HepG2 (cell line): ENCODE results near the gene OTUD4. TPM values are rescaled to one million over a fixed set of nuclear protein-coding genes. Genes with fewer than 3 reads are reported as not detected.

Experiments
- ATAC-seq: fragments of 200-7000 bp; cut with Tn5 transposase; 3 replicates; pipeline ENCODE4 v1.9.1; 2020; ENCODE audit warnings: mild to moderate bottlenecking, moderate library complexity
- BruUV-seq: library from RNA; stranded (reverse); fragments of 400-500 nt; replicated peaks from 2 replicates; lab custom pipeline; 2021; lab: Mats Ljungman, UMichigan
- CTCF ChIA-PET: fragments of 300-600 bp; formaldehyde crosslinking; extraction: SDS; loops from one replicate; lab custom pipeline; 2021; ENCODE audit warnings: low total read pairs, inconsistent platforms, low intra/inter-chr PET ratio; lab: Yijun Ruan, JAX
- POLR2A ChIA-PET: fragments of 350-600 bp; sonication (Branson Sonifier 250); formaldehyde crosslinking; loops from one replicate; lab custom pipeline; 2020; ENCODE audit warnings: antibody characterized with exemption, inconsistent platforms; lab: Yijun Ruan, JAX
- DNase-seq: peaks from one replicate; pipeline ENCODE4 v3.0.0-alpha.2; 2015; ENCODE audit warnings: low spot score
- FAIRE-seq: peaks from 3 replicates; lab custom pipeline; 2011; peaks lifted over from hg19 to GRCh38; lab: Jason Lieb, UNC
- H2AFZ ChIP-seq: one replicate; pipeline ENCODE4 v1.6.1; 2011; ENCODE audit warnings: low read length, inconsistent platforms
- H3K27ac ChIP-seq: fragments of 300-600 bp; 3 replicates; pipeline ENCODE4 v1.8.0; 2011; ENCODE audit warnings: mixed run types, mild to moderate bottlenecking, mixed read lengths, low read length, inconsistent platforms; ENCODE audit not compliant: insufficient read depth; ENCODE audit errors: extremely low read length
- H3K27me3 ChIP-seq, 2 experiments: fragments of 200-600 bp in 1 of 2; 2 replicates in 1 of 2; 3 replicates in 1 of 2; pipeline versions ENCODE4 v1.6.0 to v1.8.0; 2011; ENCODE audit warnings: low read length in 2 of 2, mild to moderate bottlenecking in 2 of 2, moderate library complexity in 2 of 2, inconsistent platforms in 1 of 2; ENCODE audit not compliant: insufficient read depth in 2 of 2, control insufficient read depth in 1 of 2
- H3K36me3 ChIP-seq, 2 experiments: fragments of 200-600 bp in 1 of 2; replicated peaks in 1 of 2; 2 replicates in 1 of 2; 3 replicates in 1 of 2; pipeline versions ENCODE4 v1.5.1 to v1.8.0; 2011; ENCODE audit warnings: low read length in 2 of 2, inconsistent platforms in 1 of 2; ENCODE audit not compliant: insufficient read depth in 2 of 2, control insufficient read depth in 1 of 2
- H3K4me1 ChIP-seq: 2 replicates; pipeline ENCODE4 v1.5.1; 2012; ENCODE audit warnings: low read length, inconsistent platforms; ENCODE audit not compliant: insufficient read depth
- H3K4me2 ChIP-seq: 2 replicates; pipeline ENCODE4 v1.6.0; 2011; ENCODE audit warnings: low read depth, low read length, inconsistent platforms
- H3K4me3 ChIP-seq, 3 experiments: fragments of 200-600 bp in 1 of 3; sonication (generic), shearing (Covaris generic) in 1 of 3; replicated peaks in 1 of 3; 2 replicates each; pipeline ENCODE4 v1.5.1; 2011 to 2016; ENCODE audit warnings: low read length in 3 of 3, inconsistent platforms in 2 of 3, low read depth in 2 of 3, mild to moderate bottlenecking in 2 of 3, control low read depth in 1 of 3, mixed read lengths in 1 of 3; ENCODE audit not compliant: insufficient read depth in 1 of 3
- H3K79me2 ChIP-seq: one replicate; pipeline ENCODE4 v1.6.1; 2011; ENCODE audit warnings: low read length, inconsistent platforms; ENCODE audit not compliant: insufficient read depth
- H3K9ac ChIP-seq: 2 replicates; pipeline ENCODE4 v1.6.0; 2011; ENCODE audit warnings: mild to moderate bottlenecking, low read depth, low read length, inconsistent platforms; ENCODE audit not compliant: insufficient read depth
- H3K9me3 ChIP-seq: 2 replicates; pipeline ENCODE4 v1.5.1; 2012; ENCODE audit warnings: mild to moderate bottlenecking, low read length
- H4K20me1 ChIP-seq: 2 replicates; pipeline ENCODE4 v1.6.0; 2011; ENCODE audit warnings: inconsistent platforms, mild to moderate bottlenecking, low read length, moderate library complexity; ENCODE audit not compliant: insufficient read depth
- CBFB ChIP-seq: sonication (generic); formaldehyde crosslinking; IDR thresholded peaks from 2 replicates; pipeline ENCODE4 v1.4.0; 2020; ENCODE audit warnings: missing genetic modification reagents
- CERS6 ChIP-seq: sonication (generic); formaldehyde crosslinking; IDR thresholded peaks from 2 replicates; pipeline ENCODE4 v1.5.0; 2020; ENCODE audit warnings: missing genetic modification reagents
- GATAD1 ChIP-seq: IDR thresholded peaks from 2 replicates; pipeline ENCODE4 v1.6.1; 2016; ENCODE audit warnings: missing genetic modification reagents, missing compliant biosample characterization
- HNRNPH1 ChIP-seq: fragments of 200-400 bp; formaldehyde crosslinking; optimal IDR thresholded peaks from 2 replicates; pipeline ENCODE3; 2017; ENCODE audit warnings: mild to moderate bottlenecking, low read depth, low read length
- ISL2 ChIP-seq: sonication (generic); formaldehyde crosslinking; IDR thresholded peaks from 2 replicates; pipeline ENCODE4 v1.5.0; 2020; ENCODE audit warnings: missing genetic modification reagents
- JUN ChIP-seq: sonication (generic); formaldehyde crosslinking; IDR thresholded peaks from 2 replicates; pipeline ENCODE4 v1.4.0; 2020; ENCODE audit warnings: mild to moderate bottlenecking, missing genetic modification reagents
- MNT ChIP-seq: fragments of 450-650 bp; IDR thresholded peaks from 2 replicates; pipeline ENCODE4 v1.6.1; 2016
- RBM22 ChIP-seq: fragments of 200-400 bp; formaldehyde crosslinking; optimal IDR thresholded peaks from 2 replicates; pipeline ENCODE3; 2017; ENCODE audit warnings: mild to moderate bottlenecking, low read length, moderate library complexity
- RELA ChIP-seq: sonication (generic); formaldehyde crosslinking; IDR thresholded peaks from 2 replicates; pipeline ENCODE4 v1.4.0; 2020; ENCODE audit warnings: missing genetic modification reagents
- SMAD9 ChIP-seq: sonication (generic); formaldehyde crosslinking; IDR thresholded peaks from 2 replicates; pipeline ENCODE4 v1.5.1; 2020; ENCODE audit warnings: mild to moderate bottlenecking, missing genetic modification reagents
- SRSF4 ChIP-seq: fragments of 200-400 bp; formaldehyde crosslinking; IDR thresholded peaks from one replicate; pipeline ENCODE4 v1.6.1; 2018; ENCODE audit warnings: mild to moderate bottlenecking, low read depth, low read length, moderate library complexity; ENCODE audit not compliant: poor library complexity, severe bottlenecking
- SRSF9 ChIP-seq: fragments of 200-400 bp; formaldehyde crosslinking; IDR thresholded peaks from 2 replicates; pipeline ENCODE4 v1.6.1; 2018; ENCODE audit warnings: borderline replicate concordance, mild to moderate bottlenecking, low read depth, low read length; ENCODE audit not compliant: insufficient read depth, poor library complexity, severe bottlenecking
- ZBTB33 ChIP-seq: sonication (generic); formaldehyde crosslinking; IDR thresholded peaks from 2 replicates; pipeline ENCODE4 v1.4.0; 2020; ENCODE audit warnings: missing genetic modification reagents
- ZNF160 ChIP-seq: sonication (generic); formaldehyde crosslinking; IDR thresholded peaks from 2 replicates; pipeline ENCODE4 v1.8.0; 2022; ENCODE audit warnings: mild to moderate bottlenecking, inconsistent platforms, missing genetic modification reagents
- ZNF446 ChIP-seq: sonication (generic); formaldehyde crosslinking; IDR thresholded peaks from 2 replicates; pipeline ENCODE4 v1.5.0; 2020; ENCODE audit warnings: mild to moderate bottlenecking, missing genetic modification reagents
- ZNF547 ChIP-seq: sonication (generic); formaldehyde crosslinking; IDR thresholded peaks from 2 replicates; pipeline ENCODE4 v1.5.1; 2020; ENCODE audit warnings: mild to moderate bottlenecking, missing genetic modification reagents
- ZNF556 ChIP-seq: sonication (generic); formaldehyde crosslinking; IDR thresholded peaks from 2 replicates; pipeline ENCODE4 v1.4.0; 2020; ENCODE audit warnings: mild to moderate bottlenecking, missing genetic modification reagents, borderline replicate concordance
- ZNF652 ChIP-seq: IDR thresholded peaks from 2 replicates; pipeline ENCODE4 v1.6.1; 2016; ENCODE audit warnings: low read depth, borderline replicate concordance
- ZNF816 ChIP-seq: sonication (generic); formaldehyde crosslinking; IDR thresholded peaks from 2 replicates; pipeline ENCODE4 v1.8.0; 2022; ENCODE audit warnings: missing genetic modification reagents, mild to moderate bottlenecking, borderline replicate concordance
- WGBS: methylation state at CpG from one replicate; pipeline ENCODE4 v1.1.6; 2017; ENCODE audit warnings: low lambda C conversion rate; 5-methylcytosine and 5-hydroxymethylcytosine counted together
- in situ Hi-C: cut with HindIII; loops from 2 replicates; pipeline ENCODE4 v1.10.0; 2017; ENCODE audit warnings: low pct_unique_long_range_greater_than_20kb; ENCODE audit not compliant: extremely low pct_ligation_motif_present
- intact Hi-C: fragments of 100-400 bp; cut with micrococcal nuclease; formaldehyde crosslinking; loops from one replicate; pipeline ENCODE4 v1.10.0; 2022; ENCODE audit not compliant: unreplicated experiment
- polyA plus RNA-seq, 8 experiments: library from polyadenylated mRNA; depleted of rRNA in 3 of 8; stranded (reverse) in 7 of 8; unstranded in 1 of 8; fragments of >200 nt; fragmentation: Illumina TruSeq in 4 of 8; extraction: Trizol in 4 of 8; gene quantifications; 2 replicates each; pipeline versions ENCODE4 v1.2.1 to v1.2.3, GENCODE V29; 2011 to 2016; ENCODE audit warnings: low read depth in 4 of 8, missing spikeins in 1 of 8, mixed read lengths in 1 of 8; ENCODE audit not compliant: insufficient read depth in 1 of 8
- total RNA-seq, 5 experiments: library from RNA; depleted of rRNA; stranded (reverse); fragments of >200 nt; fragmentation: Illumina TruSeq; extraction: Trizol; gene quantifications; 2 replicates each; pipeline ENCODE4 v1.2.3, GENCODE V29; 2016; ENCODE audit warnings: low read depth in 1 of 5

Gene OTUD4
- total and polyA plus RNA-seq, 2 of the 13 experiments (the other 11 are each of a cell fraction or from before 2014, with no cell fraction given), result 16.1 to 18.0 TPM

- ChIA-PET CTCF (no interaction called here), POLR2A (interaction anchor here (1.1 kb wide), 1 partner anchor 34 kb away, joined by 3 read pairs; the partner anchor contains the start of genes ABCE1 and ANAPC10)
- peak overlapping the region; percentile 2 for H3K27ac ChIP-seq
- intact Hi-C loops (no loop called here), in situ Hi-C loops (no loop called here)
- H2AFZ ChIP-seq, result no peak overlapping the region
- H3K79me2 ChIP-seq, result no peaks in the 10 kb centered on the region
- no peak for TF ChIP-seq SMAD9
- TF ChIP-seq ZNF446 (CRISPR knock-in tag), result no peak
- no peak for TF ChIP-seq ZNF160 (CRISPR knock-in tag)
- TF ChIP-seq JUN (CRISPR knock-in tag), result no peak
- no peak for TF ChIP-seq ZNF556 (CRISPR knock-in tag)
- no peak for TF ChIP-seq ZNF547 (CRISPR knock-in tag)
- TF ChIP-seq CERS6 (CRISPR knock-in tag), result no peak
- no peak for TF ChIP-seq HNRNPH1
- no peak for TF ChIP-seq SRSF4
- no peak for TF ChIP-seq CBFB
- no peak for TF ChIP-seq GATAD1 (CRISPR knock-in tag)
- no peak for TF ChIP-seq SRSF9
- no peak for TF ChIP-seq ZBTB33 (CRISPR knock-in tag)
- no peak for TF ChIP-seq MNT
- TF ChIP-seq ISL2 (CRISPR knock-in tag), result no peak
- no peak for TF ChIP-seq ZNF652 (CRISPR knock-in tag)
- no peak for TF ChIP-seq ZNF816 (CRISPR knock-in tag)
- TF ChIP-seq RBM22, result no peak
- TF ChIP-seq RELA (CRISPR knock-in tag), result no peak
- BruUV-seq, result no TSS peak
- no peak overlapping the region for H3K4me3 ChIP-seq
- H3K27me3 ChIP-seq, result no peaks in the 10 kb centered on the region
- ATAC-seq (no peak), FAIRE-seq (no peak), DNase-seq (no peak)
- WGBS, result 97% methylated on average over 12 of the region's 12 CpGs
- peaks cover 2 to 15% of the 10 kb centered on the region in 2 experiments; a peak in 4 of 5 replicates for H3K36me3 ChIP-seq
- no peak overlapping the region for H3K9ac ChIP-seq
- H3K9me3 ChIP-seq, result no peaks in the 10 kb centered on the region
- no peaks in the 10 kb centered on the region for H3K4me1 ChIP-seq
- no peak overlapping the region for H3K4me2 ChIP-seq
- H4K20me1 ChIP-seq, result no peaks in the 10 kb centered on the region
Observed at GRCh38 chr4:145131848-145132247, 48.5 kb downstream of the OTUD4 start.
